ENCODE data around the gene CRYBA4. TPM values are rescaled to one million over a fixed set of nuclear protein-coding genes. Genes with fewer than 3 reads are reported as not detected.

Gene CRYBA4
- total RNA-seq, 1 donor from 2014 or later = 0.46 TPM

GRCh38 chr22:26660961-26661578 lies 39.3 kb downstream of the CRYBA4 start:
- no peaks in the 10 kb centered on the region for H3K36me3 Mint-ChIP-seq (ENCODE audit: low read depth, unreplicated experiment)
- peaks cover 2% of the 10 kb centered on the region for H3K4me1 Mint-ChIP-seq (ENCODE audit: unreplicated experiment)
- no peaks in the 10 kb centered on the region for H3K27me3 Mint-ChIP-seq (ENCODE audit: unreplicated experiment)
- no peak for DNase-seq (ENCODE audit: low spot score)
- no peak for TF ChIP-seq CTCF (IDR thresholded peaks at IDR 0.05; ENCODE audit: unreplicated experiment)
- H3K4me3 Mint-ChIP-seq (ENCODE audit: unreplicated experiment) = no peak overlapping the region
- no peak overlapping the region for H3K27ac Mint-ChIP-seq (ENCODE audit: unreplicated experiment)
- no peaks in the 10 kb centered on the region for H3K9me3 Mint-ChIP-seq (ENCODE audit: unreplicated experiment)

GRCh38 chr22:26662160-26662559 lies 40.4 kb downstream of the CRYBA4 start:
- no peaks in the 10 kb centered on the region for H3K36me3 Mint-ChIP-seq (ENCODE audit: low read depth, unreplicated experiment)

GRCh38 chr22:26663374-26663923 lies 41.7 kb downstream of the CRYBA4 start:
- no peak for DNase-seq (ENCODE audit: low spot score)
- H3K36me3 Mint-ChIP-seq (ENCODE audit: low read depth, unreplicated experiment) = no peaks in the 10 kb centered on the region
- H3K4me1 Mint-ChIP-seq (ENCODE audit: unreplicated experiment) = peaks cover 2% of the 10 kb centered on the region
- no peak overlapping the region for H3K4me3 Mint-ChIP-seq (ENCODE audit: unreplicated experiment)
- no peak for TF ChIP-seq CTCF (IDR thresholded peaks at IDR 0.05; ENCODE audit: unreplicated experiment)
- no peak overlapping the region for H3K27ac Mint-ChIP-seq (ENCODE audit: unreplicated experiment)
- H3K9me3 Mint-ChIP-seq (ENCODE audit: unreplicated experiment) = no peaks in the 10 kb centered on the region
- H3K27me3 Mint-ChIP-seq (ENCODE audit: unreplicated experiment) = no peaks in the 10 kb centered on the region

More at GRCh38 chr22:26662160-26662559, 40.4 kb downstream of the CRYBA4 start:
- H3K27ac Mint-ChIP-seq (ENCODE audit: unreplicated experiment) = no peak overlapping the region
- TF ChIP-seq CTCF (IDR thresholded peaks at IDR 0.05; ENCODE audit: unreplicated experiment) = no peak
- H3K4me3 Mint-ChIP-seq (ENCODE audit: unreplicated experiment) = no peak overlapping the region
- peaks cover 2% of the 10 kb centered on the region for H3K4me1 Mint-ChIP-seq (ENCODE audit: unreplicated experiment)
- no peaks in the 10 kb centered on the region for H3K9me3 Mint-ChIP-seq (ENCODE audit: unreplicated experiment)
- no peak for DNase-seq (ENCODE audit: low spot score)
- H3K27me3 Mint-ChIP-seq (ENCODE audit: unreplicated experiment) = no peaks in the 10 kb centered on the region

DNA sequence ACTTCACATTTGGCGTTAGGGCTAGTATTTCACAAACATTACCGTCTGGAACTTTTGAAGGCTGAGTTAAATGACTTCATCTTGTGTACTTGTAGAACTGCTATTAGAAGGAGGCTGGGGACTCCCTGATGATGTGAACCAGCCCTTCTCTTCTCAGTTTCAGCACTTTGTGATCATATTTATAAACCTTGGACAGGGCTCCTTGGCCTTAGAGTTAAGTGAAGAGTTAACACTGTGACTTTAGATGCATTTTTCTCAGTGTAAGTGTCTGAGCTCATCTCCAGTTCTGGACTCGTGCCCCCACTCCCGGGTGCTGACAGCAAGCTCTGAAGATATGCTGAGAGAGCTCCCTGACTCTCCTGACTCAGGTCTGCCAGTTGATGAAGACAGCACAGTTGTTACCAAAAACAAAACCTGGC lies 44.1 kb downstream of the CRYBA4 start:
- Mint-ChIP-seq H3K4me3 (ENCODE audit: unreplicated experiment) (no peak overlapping the region), H3K36me3 (ENCODE audit: low read depth, unreplicated experiment) (no peaks in the 10 kb centered on the region), H3K9me3 (ENCODE audit: unreplicated experiment) (no peaks in the 10 kb centered on the region)

More for the DNA sequence above, 44.1 kb downstream of the CRYBA4 start:
- no peak for DNase-seq (ENCODE audit: low spot score)
- no peak for TF ChIP-seq CTCF (IDR thresholded peaks at IDR 0.05; ENCODE audit: unreplicated experiment)
- H3K4me1 Mint-ChIP-seq (ENCODE audit: unreplicated experiment) = peaks cover 4% of the 10 kb centered on the region
- no peaks in the 10 kb centered on the region for H3K27me3 Mint-ChIP-seq (ENCODE audit: unreplicated experiment)
- H3K27ac Mint-ChIP-seq (ENCODE audit: unreplicated experiment) = no peak overlapping the region

Data from endothelial cell (in vitro differentiated cells).